HepG2 (cell line): ENCODE measurements around the gene IPP. TPM values are rescaled to one million over a fixed set of nuclear protein-coding genes. Genes with fewer than 3 reads are reported as not detected.
A peak's percentile ranks its signal among the peaks of the same experiment; 100 is the strongest.

ENCODE experiments used
- AHDC1 ChIP-seq: sonication (generic); formaldehyde crosslinking; IDR thresholded peaks from 2 replicates; pipeline ENCODE4 v1.5.1; 2020; ENCODE audit warnings: mild to moderate bottlenecking, missing genetic modification reagents, borderline replicate concordance
- ARID5B ChIP-seq: IDR thresholded peaks from 2 replicates; pipeline ENCODE4 v1.4.0; 2020; ENCODE audit warnings: mild to moderate bottlenecking, missing genetic modification reagents
- BHLHE40 ChIP-seq: IDR thresholded peaks from 2 replicates; pipeline ENCODE4 v1.6.1; 2011; ENCODE audit warnings: low read length, improper control_type of control experiment
- CREM ChIP-seq, 2 experiments: sonication (generic) in 1 of 2; formaldehyde crosslinking in 1 of 2; IDR thresholded peaks; 2 replicates each; pipeline versions ENCODE4 v1.4.0 to v1.6.1; 2016 to 2020; ENCODE audit warnings: antibody characterized with exemption in 1 of 2, mild to moderate bottlenecking in 1 of 2, missing genetic modification reagents in 1 of 2
- FOXC1 ChIP-seq: sonication (generic); formaldehyde crosslinking; IDR thresholded peaks from 2 replicates; pipeline ENCODE4 v1.8.0; 2022; ENCODE audit warnings: mild to moderate bottlenecking, missing genetic modification reagents, borderline replicate concordance
- FOXP4 ChIP-seq: sonication (generic); formaldehyde crosslinking; IDR thresholded peaks from 2 replicates; pipeline ENCODE4 v1.4.0; 2020; ENCODE audit warnings: missing genetic modification reagents
- HOMEZ ChIP-seq: IDR thresholded peaks from 2 replicates; pipeline ENCODE4 v1.6.1; 2016; ENCODE audit warnings: low read depth
- MED1 ChIP-seq: sonication (generic); formaldehyde crosslinking; IDR thresholded peaks from 2 replicates; pipeline ENCODE4 v1.4.0; 2020; ENCODE audit warnings: missing genetic modification reagents
- MED8 ChIP-seq: sonication (generic); formaldehyde crosslinking; IDR thresholded peaks from 2 replicates; pipeline ENCODE4 v1.8.1; 2023; ENCODE audit warnings: mild to moderate bottlenecking, missing genetic modification reagents; ENCODE audit not compliant: insufficient replicate concordance
- MTA1 ChIP-seq: sonication (generic); formaldehyde crosslinking; IDR thresholded peaks from 2 replicates; pipeline ENCODE4 v1.4.0; 2020; ENCODE audit warnings: missing genetic modification reagents, mild to moderate bottlenecking, borderline replicate concordance
- STAG1 ChIP-seq: sonication (generic); formaldehyde crosslinking; IDR thresholded peaks from 2 replicates; pipeline ENCODE4 v1.4.0; 2020; ENCODE audit warnings: missing genetic modification reagents
- TARDBP ChIP-seq: sonication (generic); formaldehyde crosslinking; IDR thresholded peaks from 2 replicates; pipeline ENCODE4 v1.8.0; 2022; ENCODE audit warnings: mild to moderate bottlenecking, missing genetic modification reagents
- YEATS4 ChIP-seq: sonication (generic); formaldehyde crosslinking; IDR thresholded peaks from 2 replicates; pipeline ENCODE4 v1.4.0; 2020; ENCODE audit warnings: missing genetic modification reagents, borderline replicate concordance
- ZNF264 ChIP-seq: sonication (generic); formaldehyde crosslinking; IDR thresholded peaks from 2 replicates; pipeline ENCODE4 v1.4.0; 2020; ENCODE audit warnings: missing genetic modification reagents
- ZNF7 ChIP-seq: IDR thresholded peaks from 2 replicates; pipeline ENCODE4 v1.6.1; 2016; ENCODE audit warnings: missing biosample characterization, missing genetic modification reagents
- ZNF766 ChIP-seq: sonication (generic); formaldehyde crosslinking; IDR thresholded peaks from 2 replicates; pipeline ENCODE4 v1.5.0; 2020; ENCODE audit warnings: missing genetic modification reagents, borderline replicate concordance
- ZSCAN21 ChIP-seq: sonication (generic); formaldehyde crosslinking; IDR thresholded peaks from 2 replicates; pipeline ENCODE4 v1.8.0; 2022; ENCODE audit warnings: mild to moderate bottlenecking, missing genetic modification reagents, moderate library complexity, borderline replicate concordance
- polyA plus RNA-seq, 8 experiments: library from polyadenylated mRNA; depleted of rRNA in 3 of 8; stranded (reverse) in 7 of 8; unstranded in 1 of 8; fragments of >200 nt; fragmentation: Illumina TruSeq in 4 of 8; extraction: Trizol in 4 of 8; gene quantifications; 2 replicates each; pipeline versions ENCODE4 v1.2.1 to v1.2.3, GENCODE V29; 2011 to 2016; ENCODE audit warnings: low read depth in 4 of 8, missing spikeins in 1 of 8, mixed read lengths in 1 of 8; ENCODE audit not compliant: insufficient read depth in 1 of 8
- total RNA-seq, 5 experiments: library from RNA; depleted of rRNA; stranded (reverse); fragments of >200 nt; fragmentation: Illumina TruSeq; extraction: Trizol; gene quantifications; 2 replicates each; pipeline ENCODE4 v1.2.3, GENCODE V29; 2016; ENCODE audit warnings: low read depth in 1 of 5

IPP gene
- total and polyA plus RNA-seq, 2 of the 13 experiments (the other 11 are each of a cell fraction or from before 2014, with no cell fraction given): 3.0 to 9.7 TPM

GRCh38 chr1:45658171-45658570 lies 92.3 kb downstream of the IPP start (continued):
- TF ChIP-seq AHDC1 (CRISPR knock-in tag): peak; percentile 81; the same call in 1 of the 2 replicates
- TF ChIP-seq ZNF264: peak; percentile 62; the same call in 1 of the 2 replicates
- no peak for TF ChIP-seq MED8 (CRISPR knock-in tag)
- no peak for TF ChIP-seq FOXC1
- peak; percentile 70 for TF ChIP-seq HOMEZ (CRISPR knock-in tag)
- TF ChIP-seq ZNF7 (CRISPR knock-in tag): peak; percentile 41; the same call in 1 of the 2 replicates
- TF ChIP-seq YEATS4: peak; percentile 56; the same call in 1 of the 2 replicates
- peak; percentile 67; the same call in 1 of the 2 replicates for TF ChIP-seq TARDBP
- no peak for TF ChIP-seq MTA1 (CRISPR knock-in tag)
- TF ChIP-seq BHLHE40: peak; percentile 51; the same call in 1 of the 2 replicates
- TF ChIP-seq STAG1: no peak
- TF ChIP-seq ZSCAN21: no peak
- peak; percentile 61 for TF ChIP-seq MED1 (CRISPR knock-in tag)
- TF ChIP-seq CREM (IDR thresholded peaks at IDR 0.05): peak; percentile 26; the same call in 1 of the 2 replicates
- no peak for TF ChIP-seq CREM (CRISPR knock-in tag; IDR thresholded peaks at IDR 0.05)
- peak; percentile 91 for TF ChIP-seq ARID5B (CRISPR knock-in tag)
- TF ChIP-seq ZNF766 (CRISPR knock-in tag): no peak
- TF ChIP-seq FOXP4 (CRISPR knock-in tag): peak; percentile 92
